OCI-LY7 (cell line): ENCODE data around the gene NCAPD2. TPM values are rescaled to one million over a fixed set of nuclear protein-coding genes. Genes with fewer than 3 reads are reported as not detected.

Experiments
- BruUV-seq: library from RNA; stranded (reverse); fragments of 400-500 nt; replicated peaks from 2 replicates; lab custom pipeline; 2021; lab: Mats Ljungman, UMichigan
- CTCF ChIA-PET: fragments of 300-600 bp; sonication (Branson Sonifier 250); formaldehyde crosslinking; loops from one replicate; lab custom pipeline; 2022; ENCODE audit warnings: antibody characterized with exemption; ENCODE audit not compliant: unreplicated experiment; lab: Charles Lee
- POLR2A ChIA-PET: fragments of 300-600 bp; sonication (Branson Sonifier 250); formaldehyde crosslinking; loops from one replicate; lab custom pipeline; 2022; ENCODE audit warnings: antibody characterized with exemption; lab: Charles Lee
- DNase-seq: peaks from one replicate; pipeline ENCODE4 v3.0.0-alpha.2; 2015; ENCODE audit warnings: low spot score
- H2AFZ ChIP-seq: fragments of 200-600 bp; sonication (generic), shearing (Covaris generic); 2 replicates; pipeline ENCODE4 v1.6.1; 2014; ENCODE audit warnings: mild to moderate bottlenecking, antibody characterized with exemption, low read length, moderate library complexity
- H3K27ac ChIP-seq: fragments of 200-600 bp; sonication (generic); 2 replicates; pipeline ENCODE4 v1.5.1; 2014; ENCODE audit warnings: mixed run types, low read depth, mild to moderate bottlenecking, moderate library complexity, low read length, inconsistent platforms; ENCODE audit not compliant: poor library complexity, severe bottlenecking
- H3K36me3 ChIP-seq: fragments of 200-600 bp; sonication (generic); 2 replicates; pipeline ENCODE4 v1.6.1; 2014; ENCODE audit warnings: mild to moderate bottlenecking, antibody characterized with exemption, low read length, moderate library complexity, mixed read lengths; ENCODE audit not compliant: insufficient read depth
- H3K4me1 ChIP-seq: fragments of 200-600 bp; sonication (generic); 2 replicates; pipeline ENCODE4 v1.5.1; 2014; ENCODE audit warnings: mild to moderate bottlenecking, low read length; ENCODE audit not compliant: insufficient read depth, poor library complexity, severe bottlenecking
- H3K4me2 ChIP-seq: fragments of 200-600 bp; sonication (generic); 2 replicates; pipeline ENCODE4 v1.6.1; 2014; ENCODE audit warnings: mild to moderate bottlenecking, low read length
- H3K4me3 ChIP-seq: fragments of 200-600 bp; sonication (generic); 2 replicates; pipeline ENCODE4 v1.5.1; 2014; ENCODE audit warnings: mild to moderate bottlenecking, low read depth, low read length; ENCODE audit not compliant: poor library complexity, severe bottlenecking
- H3K79me2 ChIP-seq: fragments of 200-600 bp; sonication (generic); 2 replicates; pipeline ENCODE4 v1.6.1; 2016; ENCODE audit warnings: low read depth, mild to moderate bottlenecking, low read length, moderate library complexity, mixed read lengths; ENCODE audit not compliant: insufficient read depth
- H3K9me2 ChIP-seq: fragments of 200-600 bp; sonication (generic); 2 replicates; pipeline ENCODE4 v1.6.1; 2016; ENCODE audit warnings: mild to moderate bottlenecking, low read length, mixed read lengths; ENCODE audit not compliant: insufficient read depth
- H3K9me3 ChIP-seq: fragments of 200-600 bp; sonication (generic); 2 replicates; pipeline ENCODE4 v1.6.1; 2014; ENCODE audit warnings: mild to moderate bottlenecking, mixed run types, low read length, mixed read lengths
- H4K20me1 ChIP-seq: fragments of 200-600 bp; sonication (generic); 2 replicates; pipeline ENCODE4 v1.6.1; 2014; ENCODE audit warnings: mild to moderate bottlenecking, antibody characterized with exemption, low read length, moderate library complexity, mixed read lengths; ENCODE audit not compliant: insufficient read depth
- EZH2phosphoT487 ChIP-seq: fragments of 200-600 bp; sonication (generic); IDR thresholded peaks from 2 replicates; pipeline ENCODE4 v1.6.1; 2018; ENCODE audit warnings: low read depth, borderline replicate concordance, mild to moderate bottlenecking, mixed run types, antibody characterized with exemption, low read length, moderate library complexity, mixed read lengths
- intact Hi-C: fragments of 100-400 bp; cut with micrococcal nuclease; formaldehyde crosslinking; loops from one replicate; pipeline ENCODE4 v1.10.0; 2022; ENCODE audit not compliant: unreplicated experiment
- total RNA-seq, 2 experiments: library from RNA; depleted of rRNA in 1 of 2; stranded (reverse); fragments of >200 nt in 1 of 2; shearing (Covaris generic) in 1 of 2; gene quantifications; 2 replicates each; pipeline ENCODE4 v1.2.3, GENCODE V29; 2014 to 2022
- TF ChIP-seq, protein P1 (sequence below): fragments of 200-600 bp; sonication (generic); conservative IDR thresholded peaks from 2 replicates; pipeline ENCODE4 v1.5.1; 2014; ENCODE audit warnings: mild to moderate bottlenecking, antibody characterized with exemption, low read length, moderate library complexity, mixed read lengths

Gene NCAPD2
- total RNA-seq, 2 experiments from 2014 or later, result 157 to 225 TPM

DNA sequence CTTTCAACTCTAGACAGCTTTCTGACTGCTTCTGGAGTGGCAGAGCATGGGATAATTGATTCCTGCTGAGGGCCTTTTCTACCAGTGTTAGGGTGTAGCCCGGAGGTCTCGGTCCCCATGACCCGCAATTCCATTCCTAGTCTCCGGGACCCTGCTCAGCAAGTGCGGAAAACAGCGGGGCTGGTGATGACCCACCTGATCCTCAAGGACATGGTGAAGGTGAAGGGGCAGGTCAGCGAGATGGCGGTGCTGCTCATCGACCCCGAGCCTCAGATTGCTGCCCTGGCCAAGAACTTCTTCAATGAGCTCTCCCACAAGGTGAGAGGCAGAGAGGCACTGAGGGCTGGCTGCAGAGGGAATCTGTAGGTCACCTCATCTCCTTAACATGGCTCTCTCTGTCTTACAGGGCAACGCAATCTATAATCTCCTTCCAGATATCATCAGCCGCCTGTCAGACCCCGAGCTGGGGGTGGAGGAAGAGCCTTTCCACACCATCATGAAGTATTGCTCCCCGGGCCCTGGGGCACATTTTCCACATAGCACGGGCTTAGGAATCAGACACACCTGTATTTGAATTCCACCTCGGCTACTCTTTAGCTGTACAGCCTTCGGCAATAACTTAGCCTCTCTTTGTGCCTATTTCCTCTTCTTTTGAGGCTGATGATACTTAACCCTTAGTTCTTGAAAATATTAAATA, 34.8 kb downstream of the NCAPD2 start:
- peaks cover 17% of the 10 kb centered on the region; the same call in 1 of the 2 replicates for H3K79me2 ChIP-seq
- no peak overlapping the region for H2AFZ ChIP-seq

DNA sequence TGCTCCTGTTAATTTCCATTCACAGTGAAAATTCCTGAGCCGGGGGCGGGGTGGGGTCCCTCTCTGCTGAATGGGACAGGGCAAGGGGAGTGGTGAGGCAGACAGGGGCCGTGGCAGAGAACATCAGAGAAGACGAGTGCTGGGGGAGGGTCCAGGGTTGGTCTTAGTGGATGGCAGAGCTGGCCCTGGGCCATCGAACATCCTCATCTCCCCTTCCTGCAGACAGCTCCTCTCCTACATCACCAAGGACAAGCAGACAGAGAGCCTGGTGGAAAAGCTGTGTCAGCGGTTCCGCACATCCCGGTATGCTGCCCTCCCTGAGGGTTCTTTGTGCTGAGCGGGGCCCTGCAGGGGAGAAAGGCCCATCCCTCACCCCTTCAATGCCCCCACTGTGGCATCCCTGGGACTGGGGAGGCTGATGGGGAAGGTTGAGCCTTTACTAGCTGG, 35.4 kb downstream of the NCAPD2 start:
- POLR2A ChIA-PET, result interaction anchor here (1.2 kb wide), 1 partner anchor 21 kb away, joined by 3 read pairs; no protein-coding TSS in a partner anchor
- Histone ChIP-seq H3K9me2 (no peaks in the 10 kb centered on the region), H3K4me3 (no peak overlapping the region), H3K27ac (no peak overlapping the region), H3K9me3 (no peaks in the 10 kb centered on the region), H3K36me3 (peaks cover 83% of the 10 kb centered on the region), H3K79me2 (peaks cover 17% of the 10 kb centered on the region; the same call in 1 of the 2 replicates), H3K4me1 (peaks cover 14% of the 10 kb centered on the region), H3K4me2 (no peak overlapping the region), H2AFZ (no peak overlapping the region), H4K20me1 (no peaks in the 10 kb centered on the region)
- no peak for DNase-seq
- CTCF ChIA-PET, result interaction anchor here (1.8 kb wide), 1 partner anchor 10 kb away, joined by 4 read pairs; no protein-coding TSS in a partner anchor
- intact Hi-C loops, result no loop called here
- TF ChIP-seq, protein P1, sequence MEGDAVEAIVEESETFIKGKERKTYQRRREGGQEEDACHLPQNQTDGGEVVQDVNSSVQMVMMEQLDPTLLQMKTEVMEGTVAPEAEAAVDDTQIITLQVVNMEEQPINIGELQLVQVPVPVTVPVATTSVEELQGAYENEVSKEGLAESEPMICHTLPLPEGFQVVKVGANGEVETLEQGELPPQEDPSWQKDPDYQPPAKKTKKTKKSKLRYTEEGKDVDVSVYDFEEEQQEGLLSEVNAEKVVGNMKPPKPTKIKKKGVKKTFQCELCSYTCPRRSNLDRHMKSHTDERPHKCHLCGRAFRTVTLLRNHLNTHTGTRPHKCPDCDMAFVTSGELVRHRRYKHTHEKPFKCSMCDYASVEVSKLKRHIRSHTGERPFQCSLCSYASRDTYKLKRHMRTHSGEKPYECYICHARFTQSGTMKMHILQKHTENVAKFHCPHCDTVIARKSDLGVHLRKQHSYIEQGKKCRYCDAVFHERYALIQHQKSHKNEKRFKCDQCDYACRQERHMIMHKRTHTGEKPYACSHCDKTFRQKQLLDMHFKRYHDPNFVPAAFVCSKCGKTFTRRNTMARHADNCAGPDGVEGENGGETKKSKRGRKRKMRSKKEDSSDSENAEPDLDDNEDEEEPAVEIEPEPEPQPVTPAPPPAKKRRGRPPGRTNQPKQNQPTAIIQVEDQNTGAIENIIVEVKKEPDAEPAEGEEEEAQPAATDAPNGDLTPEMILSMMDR, result no peak
- no peak for TF ChIP-seq EZH2phosphoT487
- BruUV-seq, result no TSS peak

More for the DNA sequence above, 34.8 kb downstream of the NCAPD2 start:
- TF ChIP-seq EZH2phosphoT487, result no peak
- TF ChIP-seq, protein P1, result no peak
- H3K4me3 ChIP-seq, result no peak overlapping the region
- intact Hi-C loops, result no loop called here
- H3K4me1 ChIP-seq, result peaks cover 14% of the 10 kb centered on the region
- H3K27ac ChIP-seq, result no peak overlapping the region
- H3K4me2 ChIP-seq, result no peak overlapping the region
- ChIA-PET POLR2A (interaction anchor here (1.2 kb wide), 1 partner anchor 21 kb away, joined by 3 read pairs; no protein-coding TSS in a partner anchor), CTCF (interaction anchor here (1.8 kb wide), 1 partner anchor 10 kb away, joined by 4 read pairs; no protein-coding TSS in a partner anchor)
- H3K9me2 ChIP-seq, result no peaks in the 10 kb centered on the region
- BruUV-seq, result no TSS peak
- no peaks in the 10 kb centered on the region for H3K9me3 ChIP-seq
- DNase-seq, result no peak
- H3K36me3 ChIP-seq, result peaks cover 89% of the 10 kb centered on the region
- no peaks in the 10 kb centered on the region for H4K20me1 ChIP-seq
